Lung (tissue), 12 donors: ENCODE measurements around the gene NXT1. TPM values are rescaled to one million over a fixed set of nuclear protein-coding genes. Genes with fewer than 3 reads are reported as not detected.

Experiments
- ATAC-seq: fragments of 200-7000 bp; cut with Tn5 transposase; one replicate; pipeline ENCODE4 v1.9.1; 2020; ENCODE audit warnings: moderate number of reproducible peaks; ENCODE audit not compliant: insufficient read depth, low FRiP score
- DNase-seq, 3 donors: peaks; one replicate each; pipeline ENCODE4 v3.0.0-alpha.2; 2013 to 2017
- H3K27ac ChIP-seq, 2 donors: one replicate each; pipeline ENCODE4 v1.5.1; 2013; ENCODE audit warnings: mild to moderate bottlenecking in 2 of 2, moderate library complexity in 2 of 2, control low read depth in 1 of 2, inconsistent platforms in 1 of 2, low read depth in 1 of 2, low read length in 1 of 2
- H3K27me3 ChIP-seq, 3 donors: one replicate each; pipeline ENCODE4 v1.5.1; 2013; ENCODE audit warnings: low read length in 2 of 3; ENCODE audit not compliant: control insufficient read depth in 3 of 3, insufficient read depth in 3 of 3
- H3K36me3 ChIP-seq, 4 donors: one replicate each; pipeline ENCODE4 v1.5.1; 2013; ENCODE audit warnings: low read length in 4 of 4, mild to moderate bottlenecking in 1 of 4, moderate library complexity in 1 of 4; ENCODE audit not compliant: control insufficient read depth in 4 of 4, insufficient read depth in 4 of 4
- H3K4me1 ChIP-seq, 5 donors: one replicate each; pipeline ENCODE4 v1.5.1; 2013; ENCODE audit warnings: low read length in 5 of 5, mild to moderate bottlenecking in 2 of 5, moderate library complexity in 1 of 5; ENCODE audit not compliant: control insufficient read depth in 5 of 5, insufficient read depth in 5 of 5
- H3K4me3 ChIP-seq: one replicate; pipeline ENCODE4 v1.5.1; 2013; ENCODE audit warnings: mild to moderate bottlenecking, control low read depth, moderate library complexity
- H3K9ac ChIP-seq, 2 donors: one replicate each; pipeline ENCODE4 v1.5.1; 2013; ENCODE audit warnings: low read length in 2 of 2, control low read depth in 1 of 2; ENCODE audit not compliant: insufficient read depth in 1 of 2
- H3K9me3 ChIP-seq, 4 donors: one replicate each; pipeline ENCODE4 v1.5.1; 2013; ENCODE audit warnings: low read length in 3 of 4, mild to moderate bottlenecking in 1 of 4, moderate library complexity in 1 of 4; ENCODE audit not compliant: control insufficient read depth in 4 of 4, insufficient read depth in 3 of 4
- CTCF ChIP-seq: IDR thresholded peaks from 2 replicates; pipeline ENCODE4 v1.5.1; 2012; ENCODE audit warnings: mild to moderate bottlenecking; ENCODE audit errors: control extremely low read depth, extremely low read depth
- WGBS, 2 donors: extraction: QIAGEN DNeasy Blood & Tissue Kit; methylation state at CpG; one replicate each; pipeline ENCODE4 v1.1.7; 2013; 5-methylcytosine and 5-hydroxymethylcytosine counted together
- polyA plus RNA-seq, 2 donors: library from polyadenylated mRNA; stranded (reverse); fragments of 200-250 nt; gene quantifications; one replicate each; pipeline ENCODE4 v1.2.1, GENCODE V29; 2013
- total RNA-seq, 2 donors: library from RNA; depleted of rRNA in 1 of 2; stranded (reverse); fragments of >200 nt in 1 of 2; gene quantifications; one replicate each; pipeline ENCODE4 v1.2.1, GENCODE V29; 2014 to 2021
- donor health status: control.
- donor health status: control.
- donor health status: Bipolar disorder and iron deficiency.
- donor health status: healthy.
- donor health status: DM: yes; HTN: yes; CAD: no.

NXT1 gene
- total and polyA plus RNA-seq, 4 donors = 19.1 to 35.9 (median 20.9) TPM

GRCh38 chr20:23360531-23360930 is 9.9 kb downstream of the NXT1 start:
- no peaks in the 10 kb centered on the region for H3K27me3 ChIP-seq
- H3K9me3 ChIP-seq = no peaks in the 10 kb centered on the region
- peaks cover 8 to 42% (median 15%) of the 10 kb centered on the region in 5 donors for H3K4me1 ChIP-seq
- ATAC-seq (no peak), DNase-seq (peak in 2 of 3 donors; percentile 46 to 53)
- 68 to 73% methylated on average over 1 of the region's 1 CpG for WGBS, 2 donors
- H3K27ac ChIP-seq = peak overlapping the region in 1 of 2 donors; percentile 97
- H3K36me3 ChIP-seq = peaks cover 2 to 13% (median 7%) of the 10 kb centered on the region in 4 donors
- peak overlapping the region in 1 of 2 donors; percentile 99 for H3K9ac ChIP-seq
- H3K4me3 ChIP-seq = no peak overlapping the region
- no peak for TF ChIP-seq CTCF

- 1 to 4% methylated on average over 8 of the region's 8 CpGs for WGBS, 2 donors
- ATAC-seq (no peak), DNase-seq (peak in 2 of 3 donors; percentile 54 to 64)
- Histone ChIP-seq H3K9me3 (no peaks in the 10 kb centered on the region), H3K36me3 (peaks cover 5 to 13% (median 7%) of the 10 kb centered on the region in 4 donors), H3K27me3 (no peaks in the 10 kb centered on the region), H3K4me1 (peaks cover 13 to 42% (median 20%) of the 10 kb centered on the region in 5 donors), H3K4me3 (peak overlapping the region; percentile 71), H3K9ac (peak overlapping the region; percentile 97 to 99), H3K27ac (peak overlapping the region; percentile 97 to 99)
- TF ChIP-seq CTCF = no peak
These were observed 10.5 kb downstream of the NXT1 start for GRCh38 chr20:23361119-23361475.

- ATAC-seq = peak; percentile 91
- Histone ChIP-seq H3K4me1 (peaks cover 13 to 42% (median 20%) of the 10 kb centered on the region in 5 donors), H3K4me3 (peak within 1 kb of the TSS; percentile 71), H3K9me3 (no peaks in the 10 kb centered on the region), H3K9ac (peak within 1 kb of the TSS; percentile 97 to 99), H3K36me3 (peaks cover 5 to 11% (median 10%) of the 10 kb centered on the region in 4 donors), H3K27me3 (no peaks in the 10 kb centered on the region), H3K27ac (peak within 1 kb of the TSS; percentile 97 to 99)
- DNase-seq = peak; percentile 99
- TF ChIP-seq CTCF = no peak
- WGBS, 2 donors = 0% methylated on average over 82 to 114 of the region's 114 CpGs
These were observed 11.1 kb downstream of the NXT1 start, which contains the start of gene GZF1 for GRCh38 chr20:23361476-23362391. Gene GZF1, plus strand, starts transcription at chr20:23362182. Its CDS starts 2,202 bp downstream, at chr20:23364384.
